Measurements from ENCODE around the gene PINK1. TPM values are rescaled to one million over a fixed set of nuclear protein-coding genes. Genes with fewer than 3 reads are reported as not detected.

Gene PINK1
- polyA plus RNA-seq, 1 donor (not counting 4 experiments of a cell fraction or from before 2014, with no cell fraction given), result 44.6 TPM

DNA sequence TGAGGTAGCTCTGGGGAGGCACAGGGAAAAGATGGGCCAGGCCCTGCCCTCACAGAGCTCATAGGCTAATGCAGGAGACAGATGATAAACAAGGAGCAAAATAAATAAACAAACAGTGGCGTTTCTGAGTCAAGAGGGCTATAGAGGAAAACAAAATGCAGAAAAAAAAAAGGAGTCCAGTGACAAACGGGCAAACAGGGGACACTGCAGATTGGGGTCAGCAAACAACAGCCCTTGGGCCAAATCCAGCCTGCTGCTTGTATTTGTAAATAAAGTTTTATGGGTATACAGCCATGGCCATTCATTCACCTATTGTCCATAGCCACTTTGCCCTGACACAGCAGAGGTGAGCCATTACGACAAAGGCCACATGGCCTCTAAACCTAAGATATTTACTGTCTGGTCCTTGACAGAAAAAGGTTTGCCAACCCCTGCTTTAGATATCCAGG, 19.1 kb upstream of the PINK1 start:
- H3K9me3 ChIP-seq (ENCODE audit: control insufficient read depth, low read depth, low read length), result no peaks in the 10 kb centered on the region
- dilution Hi-C loops (cut with MboI; ENCODE audit: extremely low pct_ligation_motif_present, low sequenced_read_pairs), result no loop called here
- H3K36me3 ChIP-seq (ENCODE audit: control insufficient read depth in 2 of 2, extremely low read depth in 1 of 2, insufficient read depth in 2 of 2, low read length in 2 of 2), result peaks cover 0 to 9% of the 10 kb centered on the region in 2 experiments
- H3K79me2 ChIP-seq (ENCODE audit: control insufficient read depth, insufficient read depth, low read length), result no peaks in the 10 kb centered on the region
- H3K27me3 ChIP-seq (ENCODE audit: control insufficient read depth, extremely low read depth, insufficient read depth, low read length), result no peaks in the 10 kb centered on the region
- no peak for FAIRE-seq
- no peak overlapping the region for H2AFZ ChIP-seq (ENCODE audit: control insufficient read depth, low read length)
- no peak overlapping the region for H3K9ac ChIP-seq (ENCODE audit: control insufficient read depth, extremely low read depth, insufficient read depth, low read length)
- no peak overlapping the region for H3K4me2 ChIP-seq (ENCODE audit: control insufficient read depth, extremely low read depth, insufficient read depth, low read depth, low read length)
- DNase-seq (ENCODE audit: low read depth, low spot score), result no peak
- TF ChIP-seq, protein P1, sequence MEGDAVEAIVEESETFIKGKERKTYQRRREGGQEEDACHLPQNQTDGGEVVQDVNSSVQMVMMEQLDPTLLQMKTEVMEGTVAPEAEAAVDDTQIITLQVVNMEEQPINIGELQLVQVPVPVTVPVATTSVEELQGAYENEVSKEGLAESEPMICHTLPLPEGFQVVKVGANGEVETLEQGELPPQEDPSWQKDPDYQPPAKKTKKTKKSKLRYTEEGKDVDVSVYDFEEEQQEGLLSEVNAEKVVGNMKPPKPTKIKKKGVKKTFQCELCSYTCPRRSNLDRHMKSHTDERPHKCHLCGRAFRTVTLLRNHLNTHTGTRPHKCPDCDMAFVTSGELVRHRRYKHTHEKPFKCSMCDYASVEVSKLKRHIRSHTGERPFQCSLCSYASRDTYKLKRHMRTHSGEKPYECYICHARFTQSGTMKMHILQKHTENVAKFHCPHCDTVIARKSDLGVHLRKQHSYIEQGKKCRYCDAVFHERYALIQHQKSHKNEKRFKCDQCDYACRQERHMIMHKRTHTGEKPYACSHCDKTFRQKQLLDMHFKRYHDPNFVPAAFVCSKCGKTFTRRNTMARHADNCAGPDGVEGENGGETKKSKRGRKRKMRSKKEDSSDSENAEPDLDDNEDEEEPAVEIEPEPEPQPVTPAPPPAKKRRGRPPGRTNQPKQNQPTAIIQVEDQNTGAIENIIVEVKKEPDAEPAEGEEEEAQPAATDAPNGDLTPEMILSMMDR (optimal IDR thresholded peaks at IDR 0.05 in 1 of 3, IDR thresholded peaks at IDR 0.05 in 1 of 3, conservative IDR thresholded peaks at IDR 0.05 in 1 of 3; ENCODE audit: extremely low read depth in 1 of 3, insufficient read depth in 2 of 3, low read length in 3 of 3), result no peak
- TF ChIP-seq EZH2 (IDR thresholded peaks at IDR 0.05; ENCODE audit: low read length), result no peak
- H3K4me3 ChIP-seq (ENCODE audit: control insufficient read depth in 2 of 3, extremely low read depth in 1 of 3, insufficient read depth in 2 of 3, low read depth in 1 of 3, low read length in 3 of 3), result no peak overlapping the region
- peak overlapping the region; percentile 98 for H3K27ac ChIP-seq (ENCODE audit: control insufficient read depth, insufficient read depth, low read length)
- H3K9me1 ChIP-seq (ENCODE audit: control insufficient read depth, extremely low read depth, insufficient read depth, low read length), result no peaks in the 10 kb centered on the region
- H3K4me1 ChIP-seq (ENCODE audit: control insufficient read depth, extremely low read depth, insufficient read depth, low read length), result peaks cover 19% of the 10 kb centered on the region
- H4K20me1 ChIP-seq (ENCODE audit: control insufficient read depth, extremely low read depth, insufficient read depth, low read length), result no peaks in the 10 kb centered on the region

DNA sequence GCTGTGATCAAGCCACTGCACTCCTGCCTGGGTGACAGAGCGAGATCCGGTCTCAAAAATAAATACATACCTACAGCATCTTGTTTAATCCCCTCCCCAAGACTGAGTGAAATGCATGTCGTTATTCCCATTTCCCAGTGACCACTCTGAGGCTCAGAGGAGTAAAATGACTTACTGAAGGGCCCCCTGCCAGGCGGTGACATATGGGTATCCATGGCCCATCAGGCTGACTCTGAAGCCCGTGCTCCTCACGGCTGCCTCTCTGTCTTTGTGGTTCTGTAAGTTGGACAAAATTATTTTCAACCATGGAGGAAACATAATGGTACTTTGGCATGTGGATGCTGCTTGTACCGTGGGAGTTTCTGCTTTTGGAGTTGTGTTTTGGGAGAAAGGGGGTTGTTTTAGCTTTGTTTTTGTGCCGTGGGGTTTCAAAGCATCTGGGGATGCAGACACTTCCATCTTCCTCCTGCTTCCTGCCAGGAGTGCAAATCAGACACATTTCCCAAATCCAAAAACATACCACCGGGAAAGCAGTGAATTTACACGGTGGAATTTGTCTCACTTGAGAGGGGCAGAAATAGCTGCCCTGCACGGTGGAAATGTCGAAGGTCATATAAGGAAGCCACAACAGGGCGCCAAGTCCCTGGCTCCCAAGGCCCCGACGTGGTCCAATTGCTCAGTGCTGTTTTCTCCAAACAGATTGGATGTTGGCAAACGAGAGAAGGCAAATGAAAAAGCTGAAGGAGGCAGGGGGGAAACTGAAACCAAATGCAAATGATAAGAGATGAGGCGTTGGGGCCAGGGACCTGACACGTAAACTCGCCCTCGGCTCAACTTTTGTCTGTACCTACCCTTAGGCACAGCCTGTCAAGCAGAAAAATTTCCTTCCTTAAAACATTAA, 17.1 kb upstream of the PINK1 start:
- Histone ChIP-seq H3K4me2 (ENCODE audit: control insufficient read depth, extremely low read depth, insufficient read depth, low read depth, low read length) (no peak overlapping the region), H3K79me2 (ENCODE audit: control insufficient read depth, insufficient read depth, low read length) (no peaks in the 10 kb centered on the region), H3K9ac (ENCODE audit: control insufficient read depth, extremely low read depth, insufficient read depth, low read length) (no peak overlapping the region), H3K27me3 (ENCODE audit: control insufficient read depth, extremely low read depth, insufficient read depth, low read length) (no peaks in the 10 kb centered on the region), H3K36me3 (ENCODE audit: control insufficient read depth in 2 of 2, extremely low read depth in 1 of 2, insufficient read depth in 2 of 2, low read length in 2 of 2) (peaks cover 0 to 8% of the 10 kb centered on the region in 2 experiments), H2AFZ (ENCODE audit: control insufficient read depth, low read length) (no peak overlapping the region), H3K27ac (ENCODE audit: control insufficient read depth, insufficient read depth, low read length) (no peak overlapping the region), H3K9me1 (ENCODE audit: control insufficient read depth, extremely low read depth, insufficient read depth, low read length) (no peaks in the 10 kb centered on the region), H3K9me3 (ENCODE audit: control insufficient read depth, low read depth, low read length) (no peaks in the 10 kb centered on the region), H3K4me3 (ENCODE audit: control insufficient read depth in 2 of 3, extremely low read depth in 1 of 3, insufficient read depth in 2 of 3, low read depth in 1 of 3, low read length in 3 of 3) (no peak overlapping the region), H4K20me1 (ENCODE audit: control insufficient read depth, extremely low read depth, insufficient read depth, low read length) (no peaks in the 10 kb centered on the region), H3K4me1 (ENCODE audit: control insufficient read depth, extremely low read depth, insufficient read depth, low read length) (peaks cover 19% of the 10 kb centered on the region)
- no peak for FAIRE-seq
- DNase-seq (ENCODE audit: low read depth, low spot score), result no peak
- TF ChIP-seq, protein P1 (optimal IDR thresholded peaks at IDR 0.05 in 1 of 3, IDR thresholded peaks at IDR 0.05 in 1 of 3, conservative IDR thresholded peaks at IDR 0.05 in 1 of 3; ENCODE audit: extremely low read depth in 1 of 3, insufficient read depth in 2 of 3, low read length in 3 of 3), result no peak
- no peak for TF ChIP-seq EZH2 (IDR thresholded peaks at IDR 0.05; ENCODE audit: low read length)
- dilution Hi-C loops (cut with MboI; ENCODE audit: extremely low pct_ligation_motif_present, low sequenced_read_pairs), result no loop called here

Measured in keratinocyte (primary cell).